Activated CD4-positive, CD25-positive, alpha-beta regulatory T cell treated with anti-CD3 and anti-CD28 coated beads, Interleukin-2, amount 50 U/mL, for 72 hours (primary cell): ENCODE data around the gene DNAAF2.
"Not testable (repeated sequence)": the region's sequence is repeated elsewhere in the genome, so short reads cannot be mapped to it uniquely, and the experiment has no call there.

Experiments used
- DNase-seq: peaks from one replicate; pipeline ENCODE4 v3.0.0; 2021

The DNAAF2 gene

GRCh38 chr14:49620182-49621113 is 14.6 kb downstream of the DNAAF2 start, which contains the start of the genes MGAT2 and RPL36AL:
Gene MGAT2, plus strand, starts transcription at chr14:49620799. Its CDS starts 470 bp downstream, at chr14:49621269.
Gene RPL36AL, minus strand, starts transcription at chr14:49620626. Its CDS starts 1,522 bp downstream, at chr14:49619104.
- peak; percentile 96 for DNase-seq

GRCh38 chr14:49619730-49620129 is 15.3 kb downstream of the DNAAF2 start:
- DNase-seq, result no peak

- DNase-seq, result not testable (repeated sequence)
Measured at GRCh38 chr14:49619273-49619672, 15.8 kb downstream of the DNAAF2 start.

- no peak for DNase-seq
Measured at GRCh38 chr14:49617852-49618519, 17.1 kb downstream of the DNAAF2 start.

GRCh38 chr14:49615776-49616175 is 19.3 kb downstream of the DNAAF2 start:
- no peak for DNase-seq

GRCh38 chr14:49614196-49614595 is 20.8 kb downstream of the DNAAF2 start:
- DNase-seq, result no peak

- no peak for DNase-seq
Measured at GRCh38 chr14:49612671-49613070, 22.4 kb downstream of the DNAAF2 start.

GRCh38 chr14:49612251-49612650 is 22.8 kb downstream of the DNAAF2 start:
- no peak for DNase-seq

- no peak for DNase-seq
Measured at GRCh38 chr14:49607583-49607982, 27.5 kb downstream of the DNAAF2 start.

GRCh38 chr14:49598485-49599300 is 36.4 kb downstream of the DNAAF2 start, which contains the start of gene LRR1:
Gene LRR1, plus strand, starts transcription at chr14:49598940. Its CDS starts 81 bp downstream, at chr14:49599021.
- DNase-seq, result peak; percentile 89

- no peak for DNase-seq
Measured at GRCh38 chr14:49598189-49598484, 36.9 kb downstream of the DNAAF2 start.

- no peak for DNase-seq
Measured at GRCh38 chr14:49594347-49595091, 40.5 kb downstream of the DNAAF2 start.

- DNase-seq, result no peak
Measured at GRCh38 chr14:49593016-49593415, 42.0 kb downstream of the DNAAF2 start.

- DNase-seq, result no peak
Measured at GRCh38 chr14:49589387-49589786, 45.7 kb downstream of the DNAAF2 start.

GRCh38 chr14:49586673-49587460 is 48.2 kb downstream of the DNAAF2 start:
- no peak for DNase-seq

- DNase-seq, result peak; percentile 100
Measured at GRCh38 chr14:49585803-49586672, 49.0 kb downstream of the DNAAF2 start, which contains the start of gene RPS29. Gene RPS29, minus strand, starts transcription at chr14:49586380. Its CDS starts 34 bp downstream, at chr14:49586346.

GRCh38 chr14:49584981-49585640 is 49.9 kb downstream of the DNAAF2 start:
- peak; percentile 44 for DNase-seq

GRCh38 chr14:49584058-49584457 is 51.0 kb downstream of the DNAAF2 start:
- no peak for DNase-seq

GRCh38 chr14:49583629-49584028 is 51.4 kb downstream of the DNAAF2 start:
- DNase-seq, result no peak
